HG03039 (cell line): ENCODE results near the gene LSMEM2.
"Not testable (repeated sequence)": the region's sequence is repeated elsewhere in the genome, so short reads cannot be mapped to it uniquely, and the experiment has no call there.

ENCODE experiments used
- ATAC-seq: cut with Tn5 transposase; IDR thresholded peaks from one replicate; pipeline ENCODE4 v1.9.1; 2021; ENCODE audit warnings: mild to moderate bottlenecking, moderate library complexity; ENCODE audit not compliant: unreplicated experiment

Gene LSMEM2

DNA sequence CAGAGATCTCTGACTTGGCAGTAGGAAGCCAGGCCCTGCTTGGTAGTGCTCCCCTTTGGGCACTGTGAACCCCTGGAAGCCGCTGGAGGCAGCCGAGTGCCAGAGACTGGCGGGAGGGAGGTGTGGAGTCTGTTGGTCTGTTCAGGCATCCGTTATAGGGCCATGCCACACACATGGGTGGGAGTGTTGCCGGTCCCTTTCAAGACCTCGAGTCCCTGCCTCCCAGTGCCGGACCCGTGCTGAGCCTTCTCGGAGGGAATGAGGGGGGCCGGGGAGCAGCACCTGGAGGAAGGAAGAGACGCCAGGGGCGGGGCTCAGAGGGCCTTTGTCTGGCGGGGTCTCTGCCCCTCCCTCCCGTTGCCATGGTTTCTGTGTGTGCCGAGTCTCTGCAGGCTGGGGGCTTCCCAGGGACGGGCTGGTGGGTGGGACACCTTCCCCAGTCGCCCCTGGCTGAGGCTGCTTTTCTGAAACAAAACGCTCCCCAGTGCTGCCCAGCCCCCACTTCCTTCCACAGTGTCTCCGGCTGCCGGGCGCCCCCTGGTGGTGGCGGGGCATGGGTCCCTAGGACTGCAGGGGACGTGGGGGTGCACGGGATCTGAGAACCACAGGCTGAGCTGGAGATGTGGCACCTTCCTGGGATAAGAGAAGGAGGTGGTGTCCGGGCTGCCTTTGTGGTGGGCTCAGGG lies 32.9 kb upstream of the LSMEM2 start:
- ATAC-seq = peak; percentile 40

GRCh38 chr3:50246517-50246954 lies 32.4 kb upstream of the LSMEM2 start:
- ATAC-seq = peak; percentile 28

GRCh38 chr3:50248387-50248786 lies 30.5 kb upstream of the LSMEM2 start:
- ATAC-seq = no peak

- ATAC-seq = no peak
Measured at GRCh38 chr3:50249457-50249856, 29.4 kb upstream of the LSMEM2 start.

DNA sequence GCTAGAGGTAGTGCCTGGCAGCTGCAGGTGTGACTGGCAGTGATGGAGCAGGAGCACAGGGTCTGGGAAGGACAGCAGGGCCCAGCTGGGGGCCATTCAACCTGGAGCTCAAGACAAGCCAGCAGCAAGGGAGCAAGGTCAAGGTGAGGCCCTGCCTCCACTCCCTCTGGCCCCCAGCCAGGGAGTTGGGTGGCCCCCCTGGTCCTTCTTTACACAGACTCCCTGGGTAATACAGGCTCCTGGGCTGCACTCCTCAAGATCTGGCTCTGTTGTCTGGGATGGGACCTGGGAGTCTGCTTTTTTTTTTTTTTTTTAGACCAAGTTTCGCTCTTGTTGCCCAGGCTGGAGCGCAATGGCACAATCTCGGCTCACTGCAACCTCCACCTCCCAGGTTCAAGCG lies 28.4 kb upstream of the LSMEM2 start:
- ATAC-seq = no peak

- no peak for ATAC-seq
Measured at GRCh38 chr3:50251220-50251619, 27.7 kb upstream of the LSMEM2 start.

GRCh38 chr3:50254577-50255250 lies 24.2 kb upstream of the LSMEM2 start:
- ATAC-seq = no peak

DNA sequence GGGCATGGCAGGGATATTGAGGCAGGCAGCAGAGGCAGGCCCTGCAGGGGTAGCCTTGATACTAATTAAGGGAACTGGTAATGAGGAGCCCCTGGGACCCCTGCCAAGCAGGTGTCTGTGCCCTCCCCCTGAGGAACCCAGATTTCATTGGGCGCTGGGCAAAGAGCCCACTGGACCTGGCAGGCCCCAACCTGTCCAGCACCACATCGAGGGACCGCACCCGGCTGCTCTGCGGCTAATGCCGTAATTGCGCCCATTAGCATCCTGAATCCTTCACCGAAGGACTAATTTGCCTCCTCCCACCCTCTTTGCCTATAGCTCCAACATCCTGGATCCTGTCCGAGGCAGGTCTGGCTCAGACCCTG lies 23.7 kb upstream of the LSMEM2 start:
- no peak for ATAC-seq

DNA sequence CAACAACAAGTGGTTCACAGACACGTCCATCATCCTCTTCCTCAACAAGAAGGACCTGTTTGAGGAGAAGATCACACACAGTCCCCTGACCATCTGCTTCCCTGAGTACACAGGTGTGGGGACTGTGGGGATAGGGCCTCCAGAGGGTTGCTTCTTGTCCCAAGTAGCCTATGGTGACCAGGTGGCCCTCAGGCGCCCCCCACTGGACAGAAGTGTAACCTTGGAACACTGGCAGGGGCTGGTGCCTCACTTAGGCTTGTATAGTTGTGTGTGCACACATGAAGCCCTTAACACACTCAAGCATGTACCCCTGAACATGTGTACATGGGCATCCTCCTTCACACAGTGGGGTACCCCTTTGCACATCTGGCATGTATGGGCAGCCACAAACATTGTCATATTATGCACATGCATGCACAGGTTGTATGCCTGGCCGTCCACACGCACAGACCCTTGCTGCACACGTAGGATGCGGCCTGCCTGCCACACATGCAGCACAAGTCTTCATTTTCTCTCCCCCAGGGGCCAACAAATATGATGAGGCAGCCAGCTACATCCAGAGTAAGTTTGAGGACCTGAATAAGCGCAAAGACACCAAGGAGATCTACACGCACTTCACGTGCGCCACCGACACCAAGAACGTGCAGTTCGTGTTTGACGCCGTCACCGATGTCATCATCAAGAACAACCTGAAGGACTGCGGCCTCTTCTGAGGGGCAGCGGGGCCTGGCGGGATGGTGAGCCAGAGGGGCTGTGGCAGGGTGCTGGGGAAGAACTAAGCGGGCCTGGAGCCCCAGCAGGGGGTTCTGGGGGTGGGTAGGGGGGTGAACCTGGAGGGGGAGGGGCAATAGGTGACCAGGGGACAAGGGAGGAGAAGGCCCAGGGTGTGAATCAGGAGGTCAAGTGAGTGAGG lies 21.7 kb upstream of the LSMEM2 start:
- no peak for ATAC-seq

DNA sequence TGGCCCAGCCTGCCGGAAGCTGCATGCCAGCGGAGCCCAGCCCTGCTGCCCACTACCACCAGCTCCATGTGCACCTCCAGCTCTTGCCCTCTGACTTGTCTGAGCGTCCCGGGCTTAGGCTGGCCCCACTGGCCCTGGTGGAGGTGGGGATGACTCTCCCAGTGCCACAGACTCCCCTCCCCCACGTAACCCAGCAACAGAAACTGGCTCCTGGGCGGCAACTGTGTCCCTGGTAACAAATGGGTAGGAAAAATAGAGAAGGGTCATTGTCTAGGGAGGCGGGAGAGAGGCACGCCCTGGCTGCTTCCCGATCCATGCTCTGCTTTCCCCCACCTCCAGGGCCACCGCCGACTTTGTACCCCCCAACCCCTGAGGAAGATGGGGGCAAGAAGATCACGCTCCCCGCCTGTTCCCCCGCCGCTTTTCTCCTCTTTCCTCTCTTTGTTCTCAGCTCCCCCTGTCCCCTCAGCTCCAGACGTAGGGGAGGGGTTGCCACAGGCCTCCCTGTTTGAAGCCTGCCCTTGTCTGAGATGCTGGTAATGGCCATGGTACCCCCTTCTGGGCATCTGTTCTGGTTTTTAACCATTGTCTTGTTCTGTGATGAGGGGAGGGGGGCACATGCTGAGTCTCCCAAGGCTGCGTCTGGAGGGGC lies 20.7 kb upstream of the LSMEM2 start:
- no peak for ATAC-seq

DNA sequence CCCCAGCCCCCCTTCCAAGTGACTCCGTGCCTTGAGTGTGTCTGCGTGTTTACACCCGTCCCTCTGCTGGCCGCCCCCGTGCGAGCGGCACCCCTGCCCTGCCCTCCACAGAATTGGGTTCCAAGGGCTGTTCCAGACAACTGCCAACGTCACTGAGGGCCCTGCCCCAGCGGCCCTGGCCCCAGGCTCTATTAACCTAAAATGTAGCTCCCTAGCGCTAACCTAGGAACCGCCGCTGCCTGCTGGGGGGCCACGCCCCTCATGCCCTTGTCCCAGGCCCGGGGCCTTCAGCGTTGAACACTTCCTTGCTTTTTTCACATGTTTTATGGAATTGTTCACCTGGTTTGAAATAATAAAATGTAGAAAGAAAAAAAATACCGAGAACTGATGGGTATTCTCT lies 19.9 kb upstream of the LSMEM2 start:
- ATAC-seq = no peak

DNA sequence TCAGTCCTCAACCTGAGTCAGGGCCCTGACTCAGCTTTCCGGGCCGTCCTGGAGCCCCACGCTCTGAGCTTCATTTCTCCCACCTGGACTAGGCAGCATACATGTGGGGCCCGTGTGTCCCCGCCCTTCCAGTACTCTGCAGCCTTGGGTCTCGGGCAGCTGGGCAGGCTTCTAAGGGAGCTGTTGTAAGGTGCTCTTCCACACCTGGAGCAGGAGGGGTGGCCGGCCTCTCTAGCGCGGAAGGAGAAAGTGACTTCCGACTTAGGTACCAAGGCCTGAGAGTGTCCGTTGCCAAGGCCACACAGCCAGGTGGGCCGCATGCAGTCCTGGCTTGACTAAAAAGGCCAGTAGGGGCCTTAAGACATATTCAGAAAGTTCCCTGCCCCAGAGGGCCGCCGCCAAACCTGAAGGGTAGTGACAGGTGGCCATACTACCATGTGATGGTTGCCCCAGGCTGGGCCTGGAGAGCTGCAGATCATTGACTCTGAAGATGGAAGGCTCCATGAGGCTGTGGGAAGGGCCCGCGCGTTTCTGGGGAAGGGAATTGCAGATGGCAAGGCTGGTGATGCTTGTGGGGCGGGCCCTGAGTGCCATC lies 19.4 kb upstream of the LSMEM2 start:
- ATAC-seq = peak; percentile 4

DNA sequence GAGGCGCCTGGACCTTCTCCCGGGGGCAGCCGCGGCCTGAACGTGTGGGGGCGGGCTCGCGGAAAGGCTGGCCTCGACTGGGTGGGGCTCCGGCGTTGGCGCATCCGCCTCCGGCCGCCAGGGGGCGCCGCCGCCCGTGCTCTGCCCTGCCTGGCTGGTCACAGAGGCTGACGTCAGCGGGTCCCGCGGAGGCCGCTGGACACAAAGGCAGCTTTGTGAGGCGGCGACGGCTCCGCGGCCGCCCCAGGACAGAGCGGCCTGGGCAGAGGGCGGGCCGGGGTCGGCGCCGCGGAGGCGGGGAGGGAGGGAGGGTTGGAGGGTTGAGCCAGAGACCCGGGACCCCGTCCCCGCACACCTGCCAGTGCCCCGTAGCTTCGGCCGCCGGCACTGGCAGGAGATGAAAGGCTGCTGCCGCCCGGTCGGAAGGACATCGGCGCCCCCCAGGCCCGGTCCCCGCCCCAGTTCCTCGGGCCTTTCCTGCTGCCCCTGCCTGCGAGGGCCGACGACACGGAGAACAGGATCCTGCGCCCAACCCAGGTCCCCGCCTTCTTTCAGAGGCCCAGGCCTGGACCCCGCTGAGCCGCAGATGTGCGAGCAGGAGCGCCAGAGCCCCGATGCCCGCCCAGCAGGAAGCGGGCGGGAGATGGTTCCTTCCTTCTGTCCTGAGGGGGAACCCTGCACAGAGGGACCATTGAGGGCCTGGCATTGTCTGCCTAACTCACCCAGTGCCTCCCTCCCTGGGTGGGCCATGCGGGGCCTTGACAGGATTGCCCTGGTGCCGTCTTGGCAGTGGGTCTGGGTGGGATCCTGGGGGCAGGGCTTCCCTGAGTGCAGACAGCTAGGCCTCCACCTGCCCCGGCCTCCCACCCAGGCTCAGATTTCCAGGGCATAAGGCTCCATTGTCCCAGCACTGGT lies 18.6 kb upstream of the LSMEM2 start:
- peak; percentile 75 for ATAC-seq

- no peak for ATAC-seq
Measured at GRCh38 chr3:50260942-50261441, 17.9 kb upstream of the LSMEM2 start.

- no peak for ATAC-seq
Measured at GRCh38 chr3:50261505-50261904, 17.4 kb upstream of the LSMEM2 start.

- ATAC-seq = not testable (repeated sequence)
Measured at GRCh38 chr3:50262200-50262599, 16.7 kb upstream of the LSMEM2 start.

GRCh38 chr3:50262778-50263177 lies 16.1 kb upstream of the LSMEM2 start:
- ATAC-seq = no peak

- ATAC-seq = no peak
Measured at GRCh38 chr3:50263478-50264382, 15.2 kb upstream of the LSMEM2 start.
